K562 (cell line): ENCODE data around the gene TRAF3IP3. TPM values are rescaled to one million over a fixed set of nuclear protein-coding genes. Genes with fewer than 3 reads are reported as not detected.

Source experiments
- ATAC-seq: fragments of 200-7000 bp; cut with Tn5 transposase; 3 replicates; pipeline ENCODE4 v1.9.1; 2020; ENCODE audit warnings: moderate library complexity
- BruUV-seq: library from RNA; stranded (reverse); fragments of 400-500 nt; replicated peaks from 2 replicates; lab custom pipeline; 2021; lab: Mats Ljungman, UMichigan
- CTCF ChIA-PET: fragments of 300-600 bp; formaldehyde crosslinking; extraction: SDS; loops from one replicate; lab custom pipeline; 2021; ENCODE audit warnings: low intra/inter-chr PET ratio; lab: Yijun Ruan, JAX
- POLR2A ChIA-PET: fragments of 300-600, 350-650 bp; sonication (Branson Sonifier 250); formaldehyde crosslinking; extraction: SDS; loops from one replicate; lab custom pipeline; 2021; ENCODE audit warnings: antibody characterized with exemption, inconsistent platforms; lab: Yijun Ruan, JAX
- DNase-seq, 4 experiments: peaks; one replicate each; pipeline versions ENCODE4 v3.0.0 to v3.0.0-alpha.2; 2011 to 2018; ENCODE audit warnings: low spot score in 3 of 4, mixed read lengths in 3 of 4; ENCODE audit errors: extremely low read depth in 1 of 4
- FAIRE-seq: peaks from 2 replicates; lab custom pipeline; 2011; peaks lifted over from hg19 to GRCh38; lab: Jason Lieb, UNC
- H2AFZ ChIP-seq: 2 replicates; pipeline ENCODE4 v1.6.0; 2011; ENCODE audit warnings: low read depth, low read length, control low read depth, inconsistent platforms
- H3K27ac ChIP-seq: fragments of 200-600 bp; 3 replicates; pipeline ENCODE4 v1.8.0; 2011; ENCODE audit warnings: low read depth, mild to moderate bottlenecking, control low read depth, inconsistent platforms, low read length, moderate library complexity, mixed read lengths; ENCODE audit errors: extremely low read depth
- H3K27me3 ChIP-seq, 2 experiments: fragments of 300-600 bp in 1 of 2; 2 replicates in 1 of 2; 3 replicates in 1 of 2; pipeline versions ENCODE4 v1.6.0 to v1.8.0; 2011; ENCODE audit warnings: inconsistent platforms in 2 of 2, low read length in 2 of 2, mild to moderate bottlenecking in 1 of 2, mixed read lengths in 1 of 2, moderate library complexity in 1 of 2; ENCODE audit not compliant: control insufficient read depth in 2 of 2, insufficient read depth in 2 of 2
- H3K36me3 ChIP-seq: fragments of 300-600 bp; 3 replicates; pipeline ENCODE4 v1.8.0; 2011; ENCODE audit warnings: mild to moderate bottlenecking, low read length, inconsistent platforms; ENCODE audit not compliant: control insufficient read depth, insufficient read depth
- H3K4me1 ChIP-seq, 2 experiments: fragments of 200-600 bp in 1 of 2; replicated peaks in 1 of 2; 2 replicates in 1 of 2; 3 replicates in 1 of 2; pipeline versions ENCODE4 v1.5.1 to v1.8.0; 2011; ENCODE audit warnings: inconsistent platforms in 2 of 2, low read length in 2 of 2, mild to moderate bottlenecking in 1 of 2, mixed read lengths in 1 of 2, moderate library complexity in 1 of 2; ENCODE audit not compliant: control insufficient read depth in 2 of 2, insufficient read depth in 2 of 2
- H3K4me2 ChIP-seq: 2 replicates; pipeline ENCODE4 v1.6.1; 2011; ENCODE audit warnings: low read length, control low read depth, inconsistent platforms, mixed read lengths; ENCODE audit not compliant: insufficient read depth
- H3K4me3 ChIP-seq: fragments of 200-600 bp; sonication (generic), shearing (Covaris generic); 2 replicates; pipeline ENCODE4 v1.5.1; 2016; ENCODE audit warnings: control low read depth, inconsistent platforms
- H3K79me2 ChIP-seq: fragments of 200-600 bp; 3 replicates; pipeline ENCODE4 v1.8.0; 2011; ENCODE audit warnings: low read length, inconsistent platforms; ENCODE audit not compliant: control insufficient read depth, insufficient read depth
- H3K9ac ChIP-seq, 2 experiments: 2 replicates each; pipeline versions ENCODE4 v1.6.0 to v1.6.1; 2011; ENCODE audit warnings: low read depth in 2 of 2, low read length in 2 of 2, control low read depth in 1 of 2, inconsistent platforms in 1 of 2, mild to moderate bottlenecking in 1 of 2, mixed read lengths in 1 of 2; ENCODE audit not compliant: insufficient read depth in 1 of 2
- H3K9me1 ChIP-seq: one replicate; pipeline ENCODE4 v1.6.0; 2011; ENCODE audit warnings: inconsistent platforms, mild to moderate bottlenecking, low read length, moderate library complexity; ENCODE audit not compliant: control insufficient read depth, insufficient read depth
- H3K9me3 ChIP-seq: replicated peaks from 2 replicates; pipeline ENCODE4 v1.5.1; 2011; ENCODE audit warnings: low read depth, low read length, inconsistent platforms; ENCODE audit not compliant: control insufficient read depth, insufficient read depth
- H4K20me1 ChIP-seq: replicated peaks from 2 replicates; pipeline ENCODE4 v1.6.1; 2011; ENCODE audit warnings: low read length, inconsistent platforms, mixed read lengths; ENCODE audit not compliant: control insufficient read depth, insufficient read depth
- ETV6 ChIP-seq, 3 experiments: fragments of 150-350 bp in 1 of 3; sonication (generic) in 1 of 3; formaldehyde crosslinking in 1 of 3; IDR thresholded peaks; 2 replicates each; pipeline versions ENCODE4 v1.6.1 to v1.8.0; 2014 to 2022; ENCODE audit warnings: borderline replicate concordance in 2 of 3, low read depth in 2 of 3, antibody characterized with exemption in 1 of 3, low read length in 1 of 3, mild to moderate bottlenecking in 1 of 3, missing genetic modification reagents in 1 of 3
- NELFE ChIP-seq: IDR thresholded peaks from 2 replicates; pipeline ENCODE4 v1.6.1; 2011; ENCODE audit warnings: mild to moderate bottlenecking; ENCODE audit not compliant: insufficient read depth, insufficient read length
- NFYB ChIP-seq: IDR thresholded peaks from 2 replicates; pipeline ENCODE4 v1.6.1; 2011; ENCODE audit warnings: mild to moderate bottlenecking, moderate library complexity; ENCODE audit not compliant: insufficient read length; ENCODE audit errors: extremely low read depth
- REST ChIP-seq, 2 experiments: fragments of 450-650 bp; formaldehyde crosslinking in 1 of 2; IDR thresholded peaks; 2 replicates each; pipeline versions ENCODE4 v1.4.0 to v1.6.1; 2014 to 2020; ENCODE audit warnings: mild to moderate bottlenecking in 2 of 2, borderline replicate concordance in 1 of 2, low read depth in 1 of 2
- SREBF1 ChIP-seq: fragments of 150-350 bp; IDR thresholded peaks from 2 replicates; pipeline ENCODE4 v1.6.1; 2014; ENCODE audit warnings: antibody characterized with exemption, low read depth, low read length, borderline replicate concordance
- THAP7 ChIP-seq: fragments of 250-450 bp; sonication (Bioruptor Pico); IDR thresholded peaks from 2 replicates; pipeline ENCODE4 v1.5.0; 2021
- ZFP91 ChIP-seq: sonication (generic); formaldehyde crosslinking; IDR thresholded peaks from 2 replicates; pipeline ENCODE4 v1.8.0; 2022; ENCODE audit warnings: mild to moderate bottlenecking, missing genetic modification reagents
- ZNF121 ChIP-seq: sonication (generic); formaldehyde crosslinking; conservative IDR thresholded peaks from 2 replicates; pipeline ENCODE4 v1.8.0; 2022; ENCODE audit warnings: missing genetic modification reagents
- ZNF431 ChIP-seq: sonication (generic); formaldehyde crosslinking; IDR thresholded peaks from 2 replicates; pipeline ENCODE4 v1.8.0; 2022; ENCODE audit warnings: mild to moderate bottlenecking, missing genetic modification reagents
- WGBS: fragments of 100-300 bp; shearing (Covaris generic); methylation state at CpG from one replicate; pipeline ENCODE4 v1.1.6; 2016; ENCODE audit warnings: low coverage, mixed read lengths; ENCODE audit not compliant: insufficient coverage; ENCODE audit errors: missing lambda C conversion rate; 5-methylcytosine and 5-hydroxymethylcytosine counted together
- in situ Hi-C: fragments of 300-500 bp; cut with MboI; formaldehyde crosslinking; loops from 4 replicates; pipeline ENCODE4 v1.15.0; 2018; ENCODE audit warnings: inconsistent platforms, mixed read lengths
- intact Hi-C: fragments of 100-400 bp; cut with micrococcal nuclease; formaldehyde crosslinking; loops from 2 replicates; pipeline ENCODE4 v1.14.2; 2022
- polyA plus RNA-seq, 8 experiments: library from polyadenylated mRNA; depleted of rRNA in 4 of 8; stranded (reverse) in 5 of 8; unstranded in 3 of 8; fragments of >200 nt; fragmentation: Nextera tagmentation in 2 of 8; fragmentation: Illumina TruSeq in 1 of 8; extraction: Ambion mirVana in 2 of 8; extraction: Trizol in 1 of 8; gene quantifications; 2 replicates each; pipeline versions ENCODE4 v1.2.1 to v1.2.3, GENCODE V29; 2011 to 2014; ENCODE audit warnings: inconsistent platforms in 1 of 8, missing spikeins in 1 of 8
- total RNA-seq, 7 experiments: library from RNA; depleted of rRNA in 6 of 7; stranded (reverse); fragments of >200 nt in 6 of 7; fragmentation: Illumina TruSeq in 2 of 7; extraction: Trizol in 2 of 7; gene quantifications; 2 replicates each; pipeline versions ENCODE4 v1.2.1 to v1.2.3, GENCODE V29; 2011 to 2021; ENCODE audit warnings: low replicate concordance in 1 of 7

TRAF3IP3 gene
- total and polyA plus RNA-seq, 9 of the 15 experiments (the other 6 are each of a cell fraction or from before 2014, with no cell fraction given) = 0.06 to 1.1 (median 0.31) TPM

GRCh38 chr1:209710847-209711246 lies 45.0 kb upstream of the TRAF3IP3 start (continued):
- TF ChIP-seq REST (IDR thresholded peaks at IDR 0.05; ENCODE audit: borderline replicate concordance) (no peak), REST (CRISPR knock-in tag; IDR thresholded peaks at IDR 0.05; ENCODE audit: low read depth) (no peak)

- intact Hi-C loops = no loop called here
- in situ Hi-C loops = no loop called here
- TF ChIP-seq NFYB (no peak), ZNF431 (CRISPR knock-in tag) (no peak), ZNF121 (CRISPR knock-in tag) (no peak), ZFP91 (no peak), ETV6 (IDR thresholded peaks at IDR 0.05; ENCODE audit: borderline replicate concordance in 1 of 2, low read depth in 2 of 2, low read length in 1 of 2) (no peak), ETV6 (CRISPR knock-in tag; IDR thresholded peaks at IDR 0.05; ENCODE audit: borderline replicate concordance) (no peak), NELFE (no peak), THAP7 (CRISPR knock-in tag) (no peak), SREBF1 (no peak)
Observed at GRCh38 chr1:209714338-209714737, 41.5 kb upstream of the TRAF3IP3 start.

More at GRCh38 chr1:209714338-209714737, 41.5 kb upstream of the TRAF3IP3 start:
- Histone ChIP-seq H3K9me3 (no peaks in the 10 kb centered on the region), H3K9me1 (no peaks in the 10 kb centered on the region), H3K36me3 (no peaks in the 10 kb centered on the region), H3K79me2 (no peaks in the 10 kb centered on the region), H3K9ac (no peak overlapping the region), H3K27ac (no peak overlapping the region), H3K27me3 (peaks cover 7 to 12% of the 10 kb centered on the region in 2 experiments; a peak in 4 of 5 replicates), H3K4me2 (no peak overlapping the region), H3K4me3 (no peak overlapping the region), H4K20me1 (no peaks in the 10 kb centered on the region), H2AFZ (no peak overlapping the region), H3K4me1 (no peaks in the 10 kb centered on the region)
- CTCF ChIA-PET = no interaction called here
- WGBS = 0% methylated on average over 2 of the region's 2 CpGs
- POLR2A ChIA-PET = no interaction called here
- DNase-seq (no peak), ATAC-seq (no peak), FAIRE-seq (no peak)
- BruUV-seq = no TSS peak
